Inferior parietal cortex (tissue), 1 donor: ENCODE measurements around the gene HOXB13.
A peak's percentile ranks its signal among the peaks of the same experiment; 100 is the strongest.

Experiments
- DNase-seq: peaks from one replicate; pipeline ENCODE4 v3.0.0-alpha.2; 2016; ENCODE audit errors: extremely low spot score

Gene HOXB13

GRCh38 chr17:48704361-48705248 is 23.9 kb downstream of the HOXB13 start:
- no peak for DNase-seq

- DNase-seq = no peak
These were observed 26.6 kb downstream of the HOXB13 start for GRCh38 chr17:48701864-48702532.

GRCh38 chr17:48693178-48693577 is 35.4 kb downstream of the HOXB13 start:
- no peak for DNase-seq

- no peak for DNase-seq
These were observed 36.5 kb downstream of the HOXB13 start for GRCh38 chr17:48692049-48692448.

- DNase-seq = no peak
These were observed 37.9 kb downstream of the HOXB13 start for GRCh38 chr17:48690655-48691054.

GRCh38 chr17:48681609-48682008 is 46.9 kb downstream of the HOXB13 start:
- no peak for DNase-seq

GRCh38 chr17:48679385-48680096 is 49.0 kb downstream of the HOXB13 start:
- DNase-seq = no peak

GRCh38 chr17:48678141-48678971 is 50.2 kb downstream of the HOXB13 start:
- DNase-seq = peak; percentile 46

GRCh38 chr17:48676963-48677558 is 51.5 kb downstream of the HOXB13 start:
- DNase-seq = no peak
